AG04450 (cell line): ENCODE results near the gene NKX2-1. TPM values are rescaled to one million over a fixed set of nuclear protein-coding genes. Genes with fewer than 3 reads are reported as not detected.

Experiments used
- CTCF ChIA-PET: fragments of 300-600, 350-600 bp; formaldehyde crosslinking; extraction: SDS; loops from one replicate; lab custom pipeline; 2022; ENCODE audit warnings: antibody characterized with exemption, inconsistent platforms; lab: Charles Lee
- POLR2A ChIA-PET: fragments of 350-600 bp; formaldehyde crosslinking; extraction: SDS; loops from one replicate; lab custom pipeline; 2021; ENCODE audit warnings: antibody characterized with exemption, inconsistent platforms; lab: Yijun Ruan, JAX
- DNase-seq: peaks from one replicate; pipeline ENCODE4 v3.0.0-alpha.2; 2011; ENCODE audit warnings: low read depth, low spot score
- H3K27ac ChIP-seq: one replicate; pipeline ENCODE4 v1.5.1; 2012; ENCODE audit warnings: low read depth, low read length, control low read depth
- H3K27me3 ChIP-seq: one replicate; pipeline ENCODE4 v1.6.0; 2012; ENCODE audit warnings: low read length; ENCODE audit not compliant: control insufficient read depth, insufficient read depth
- H3K4me3 ChIP-seq: 2 replicates; pipeline ENCODE4 v1.5.1; 2011; ENCODE audit warnings: mild to moderate bottlenecking, low read depth, low read length, control low read depth
- H3K9me3 ChIP-seq: 2 replicates; pipeline ENCODE4 v1.5.1; 2012; ENCODE audit warnings: low read length; ENCODE audit not compliant: control insufficient read depth, insufficient read depth
- CTCF ChIP-seq: IDR thresholded peaks from 2 replicates; pipeline ENCODE4 v1.5.1; 2011; ENCODE audit warnings: low read depth, low read length, control low read depth, inconsistent platforms
- polyA plus RNA-seq: library from polyadenylated mRNA; depleted of rRNA; stranded (reverse); fragments of >200 nt; gene quantifications from 2 replicates; pipeline ENCODE4 v1.2.3, GENCODE V29; 2011

Gene NKX2-1
- polyA plus RNA-seq, 1 experiment: not detected

DNA sequence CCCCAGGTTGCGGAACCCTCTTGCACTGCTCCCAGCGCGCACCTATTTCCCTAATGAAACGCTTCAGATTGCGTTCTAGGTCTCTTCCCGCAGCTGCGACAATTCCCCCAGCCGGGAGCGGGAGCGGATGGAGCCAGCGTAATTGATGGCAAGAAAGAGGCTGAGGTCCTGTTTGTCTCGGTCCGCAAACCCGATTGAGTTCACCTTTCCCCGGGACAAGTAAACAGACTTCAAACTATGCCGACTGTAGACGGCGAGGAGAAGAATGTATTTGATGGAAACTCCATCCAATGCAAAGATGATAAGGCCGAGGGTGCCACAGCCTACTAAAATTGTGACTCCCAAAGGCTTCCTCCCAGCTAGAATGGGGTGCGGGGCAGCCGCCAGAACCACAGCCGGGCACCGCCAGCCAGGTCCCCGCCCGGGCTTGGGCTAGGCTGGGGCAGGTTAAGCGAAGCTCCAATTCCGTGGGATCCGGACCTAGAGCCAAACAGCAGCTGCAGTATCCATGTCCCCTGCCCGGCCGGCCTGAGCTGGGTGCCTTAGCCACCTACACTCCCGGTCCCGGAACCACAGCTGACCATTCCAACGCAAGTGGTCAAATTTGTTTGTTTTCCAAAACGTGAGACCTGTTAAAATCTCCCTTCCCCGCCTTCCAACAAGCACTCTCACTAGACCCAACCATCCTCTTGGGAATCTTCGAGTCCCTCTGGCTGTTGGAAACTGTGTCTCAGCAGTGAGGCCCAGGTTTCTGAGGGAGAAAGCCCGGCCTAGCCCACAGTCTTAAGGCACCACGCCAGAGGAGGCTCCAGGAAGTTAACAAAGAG, 5.5 kb downstream of the NKX2-1 start:
- H3K27me3 ChIP-seq: peaks cover 80% of the 10 kb centered on the region
- no peak for TF ChIP-seq CTCF
- CTCF ChIA-PET: no interaction called here
- no peak overlapping the region for H3K27ac ChIP-seq
- POLR2A ChIA-PET: no interaction called here
- H3K9me3 ChIP-seq: peaks cover 6% of the 10 kb centered on the region; the same call in 1 of the 2 replicates
- H3K4me3 ChIP-seq: no peak overlapping the region
- no peak for DNase-seq

- no peak for DNase-seq
- no peak for TF ChIP-seq CTCF
- CTCF ChIA-PET: no interaction called here
- Histone ChIP-seq H3K9me3 (peaks cover 7% of the 10 kb centered on the region; the same call in 1 of the 2 replicates), H3K27ac (no peak overlapping the region), H3K27me3 (peaks cover 80% of the 10 kb centered on the region), H3K4me3 (no peak overlapping the region)
- POLR2A ChIA-PET: no interaction called here
Observed at GRCh38 chr14:36513451-36514277, 6.4 kb downstream of the NKX2-1 start.

DNA sequence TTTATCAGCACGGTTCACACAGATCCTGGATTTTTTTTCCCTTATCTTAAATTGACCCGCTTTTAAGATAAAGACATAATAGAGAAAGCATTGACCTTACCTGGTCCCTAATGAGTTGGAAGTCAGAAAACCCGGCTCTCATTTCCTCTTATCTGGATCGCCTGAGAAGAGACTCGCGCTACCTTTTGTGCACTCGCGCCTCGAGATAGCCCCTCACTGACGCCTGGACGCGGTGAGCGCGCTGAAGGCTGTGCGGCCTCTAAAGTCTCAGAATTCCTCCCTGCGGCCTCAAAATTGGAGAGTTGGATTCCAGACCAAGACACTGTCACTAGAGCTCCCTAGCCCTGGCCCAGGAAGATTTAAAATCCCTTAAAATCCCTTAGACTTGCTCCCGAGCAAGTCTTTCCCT, 7.0 kb downstream of the NKX2-1 start:
- CTCF ChIA-PET: no interaction called here

DNA sequence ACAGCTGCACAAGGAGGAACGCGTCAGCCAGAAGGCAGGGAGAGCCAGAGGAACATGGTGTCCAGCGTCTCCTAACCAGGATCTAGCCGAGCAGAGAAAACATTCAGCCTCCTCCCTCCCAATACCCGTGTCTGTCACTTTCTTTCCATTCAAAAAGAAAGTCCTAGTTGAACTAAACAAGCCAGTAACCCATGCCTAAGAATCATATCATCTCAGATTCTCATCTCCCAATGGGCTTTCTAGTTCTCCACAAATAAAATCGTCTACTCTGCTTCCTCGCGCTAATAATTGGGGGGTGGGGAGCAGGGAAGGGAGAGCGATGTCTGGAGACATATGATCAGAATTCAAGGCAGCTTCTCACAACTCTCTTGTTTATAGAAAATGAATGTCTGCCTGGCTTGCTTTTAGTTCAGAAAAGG, 7.4 kb downstream of the NKX2-1 start:
- ChIA-PET POLR2A (no interaction called here), CTCF (no interaction called here)
- no peak for TF ChIP-seq CTCF
- Histone ChIP-seq H3K4me3 (no peak overlapping the region), H3K27me3 (peaks cover 79% of the 10 kb centered on the region), H3K9me3 (peaks cover 9% of the 10 kb centered on the region; the same call in 1 of the 2 replicates), H3K27ac (no peak overlapping the region)
- no peak for DNase-seq

More for the DNA sequence above, 7.0 kb downstream of the NKX2-1 start:
- POLR2A ChIA-PET: no interaction called here
- TF ChIP-seq CTCF: no peak
- no peak for DNase-seq
- Histone ChIP-seq H3K4me3 (no peak overlapping the region), H3K27me3 (peaks cover 79% of the 10 kb centered on the region), H3K9me3 (peaks cover 9% of the 10 kb centered on the region; the same call in 1 of the 2 replicates), H3K27ac (no peak overlapping the region)
